Fibroblast of the aortic adventitia (primary cell): ENCODE data around the gene CTNNA3. TPM values are rescaled to one million over a fixed set of nuclear protein-coding genes. Genes with fewer than 3 reads are reported as not detected.

Experiments used
- DNase-seq: peaks from one replicate; pipeline ENCODE4 v3.0.0-alpha.2; 2010; ENCODE audit warnings: low read depth
- H3K4me3 ChIP-seq: 2 replicates; pipeline ENCODE4 v1.5.1; 2011; ENCODE audit warnings: low read depth, mild to moderate bottlenecking, control low read depth, low read length, moderate library complexity
- CTCF ChIP-seq: IDR thresholded peaks from 2 replicates; pipeline ENCODE4 v1.5.1; 2011; ENCODE audit warnings: mild to moderate bottlenecking, low read length, control low read depth, inconsistent platforms; ENCODE audit not compliant: insufficient read depth
- total RNA-seq: library from RNA; depleted of rRNA; stranded (reverse); fragments of >200 nt; gene quantifications from 2 replicates; pipeline ENCODE4 v1.2.3, GENCODE V29; 2012; ENCODE audit warnings: low replicate concordance

CTNNA3 gene
- total RNA-seq, 1 donor = not detected

DNA sequence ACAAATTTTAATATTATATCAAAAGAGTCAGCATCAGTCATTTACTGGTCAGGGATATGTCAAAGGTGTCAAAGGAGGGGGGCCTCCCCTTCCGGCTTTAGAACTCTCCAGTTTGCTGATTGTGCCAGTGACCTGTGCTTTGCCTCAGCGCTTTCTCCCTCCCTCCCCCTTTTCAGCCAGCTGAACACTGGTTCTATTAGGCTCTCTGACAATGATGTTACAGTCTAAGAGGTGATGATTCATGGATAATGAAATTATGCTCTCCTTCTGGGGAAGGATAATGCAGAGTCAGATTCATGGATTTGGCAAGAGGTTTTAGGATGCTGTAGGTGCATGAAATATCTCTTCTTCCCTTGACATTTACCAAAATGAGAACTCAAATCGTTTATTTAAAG lies 764.0 kb downstream of the CTNNA3 start:
- no peak for DNase-seq
- no peak for TF ChIP-seq CTCF
- H3K4me3 ChIP-seq = no peak overlapping the region

DNA sequence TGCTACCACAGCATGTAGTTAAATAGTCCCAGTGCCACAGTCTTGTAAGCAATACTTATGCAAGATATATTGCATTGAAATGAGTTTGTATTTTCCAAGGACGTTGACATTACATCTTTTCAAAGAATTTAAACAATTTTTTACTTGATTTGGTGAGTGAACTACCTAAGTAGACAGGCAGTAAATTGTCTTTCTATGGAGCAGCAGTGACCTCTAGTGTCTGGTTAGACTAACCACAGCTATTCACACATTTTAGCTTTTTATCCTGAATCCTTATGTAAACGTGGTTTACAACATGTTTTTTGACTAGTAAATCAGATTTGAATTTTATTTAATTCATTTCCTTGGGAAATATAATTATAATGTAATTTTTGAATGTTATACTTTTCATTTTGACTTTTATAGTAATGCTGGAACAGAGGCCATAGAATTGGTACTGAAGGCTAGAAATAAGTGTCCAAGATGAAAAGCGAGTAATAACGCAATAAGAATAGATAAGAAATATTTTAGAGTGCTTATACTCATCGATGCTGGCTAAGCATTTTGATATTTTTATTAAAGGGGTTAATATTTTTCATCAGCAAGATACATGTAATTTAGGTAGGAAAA lies 764.6 kb downstream of the CTNNA3 start:
- peak; percentile 74 for TF ChIP-seq CTCF
- no peak overlapping the region for H3K4me3 ChIP-seq
- peak; percentile 81 for DNase-seq

- TF ChIP-seq CTCF = no peak
- no peak for DNase-seq
- no peak overlapping the region for H3K4me3 ChIP-seq
These were observed 766.6 kb downstream of the CTNNA3 start for GRCh38 chr10:66929375-66929774.

- TF ChIP-seq CTCF = no peak
These were observed 767.2 kb downstream of the CTNNA3 start for GRCh38 chr10:66928776-66929175.

GRCh38 chr10:66927971-66928770 lies 767.8 kb downstream of the CTNNA3 start:
- TF ChIP-seq CTCF = no peak
- no peak overlapping the region for H3K4me3 ChIP-seq
- DNase-seq = no peak

More at GRCh38 chr10:66928776-66929175, 767.2 kb downstream of the CTNNA3 start:
- DNase-seq = no peak
- H3K4me3 ChIP-seq = no peak overlapping the region

GRCh38 chr10:66927251-66927935 lies 768.6 kb downstream of the CTNNA3 start:
- no peak for TF ChIP-seq CTCF
- H3K4me3 ChIP-seq = no peak overlapping the region
- DNase-seq = no peak
